Measurements from ENCODE around the gene RBPJ. TPM values are rescaled to one million over a fixed set of nuclear protein-coding genes. Genes with fewer than 3 reads are reported as not detected.

Gene RBPJ
- total and polyA plus RNA-seq, 2 experiments from 2014 or later, result 73.7 to 74.5 TPM

DNA sequence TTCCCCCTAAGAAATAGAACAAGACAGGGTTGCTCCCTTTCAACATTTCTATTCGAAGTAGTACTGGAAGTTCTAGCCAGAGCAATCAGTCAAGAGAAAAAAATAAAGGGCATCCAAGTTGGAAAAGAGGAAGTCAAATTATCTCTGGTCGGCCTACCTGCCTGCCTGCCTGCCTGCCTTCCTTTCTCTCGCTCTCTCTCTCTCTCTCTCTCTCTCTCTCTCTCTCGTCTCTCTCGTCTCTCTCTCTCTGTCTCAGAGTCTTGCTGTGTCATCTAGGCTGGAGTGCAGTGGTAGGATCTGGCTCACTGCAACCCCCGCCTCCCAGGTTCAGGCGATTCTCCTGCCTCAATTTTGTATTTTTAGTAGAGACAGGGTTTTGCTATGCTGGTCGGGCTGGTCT, 126.6 kb downstream of the RBPJ start:
- H3K79me2 ChIP-seq, result no peaks in the 10 kb centered on the region
- H3K4me3 ChIP-seq, result no peak overlapping the region
- H3K36me3 ChIP-seq (replicated peaks; ENCODE audit: insufficient read depth, low read depth), result no peaks in the 10 kb centered on the region
- H3K4me2 ChIP-seq, result no peak overlapping the region
- no peak for DNase-seq (ENCODE audit: low spot score)
- no peaks in the 10 kb centered on the region for H3K9me2 ChIP-seq (replicated peaks; ENCODE audit: insufficient read depth)
- no peaks in the 10 kb centered on the region for H3K9me3 ChIP-seq (ENCODE audit: low read depth)
- no peaks in the 10 kb centered on the region for H3K27me3 ChIP-seq
- no peak overlapping the region for H3K27ac ChIP-seq
- 84% methylated on average over 5 of the region's 8 CpGs for WGBS (ENCODE audit: low lambda C conversion rate, missing lambda C conversion rate)
- TF ChIP-seq EZH2 (IDR thresholded peaks at IDR 0.05; ENCODE audit: borderline replicate concordance) (no peak), EZH2phosphoT487 (IDR thresholded peaks at IDR 0.05; ENCODE audit: low read depth, severe bottlenecking, unreplicated experiment) (no peak)
- TF ChIP-seq, protein P1, sequence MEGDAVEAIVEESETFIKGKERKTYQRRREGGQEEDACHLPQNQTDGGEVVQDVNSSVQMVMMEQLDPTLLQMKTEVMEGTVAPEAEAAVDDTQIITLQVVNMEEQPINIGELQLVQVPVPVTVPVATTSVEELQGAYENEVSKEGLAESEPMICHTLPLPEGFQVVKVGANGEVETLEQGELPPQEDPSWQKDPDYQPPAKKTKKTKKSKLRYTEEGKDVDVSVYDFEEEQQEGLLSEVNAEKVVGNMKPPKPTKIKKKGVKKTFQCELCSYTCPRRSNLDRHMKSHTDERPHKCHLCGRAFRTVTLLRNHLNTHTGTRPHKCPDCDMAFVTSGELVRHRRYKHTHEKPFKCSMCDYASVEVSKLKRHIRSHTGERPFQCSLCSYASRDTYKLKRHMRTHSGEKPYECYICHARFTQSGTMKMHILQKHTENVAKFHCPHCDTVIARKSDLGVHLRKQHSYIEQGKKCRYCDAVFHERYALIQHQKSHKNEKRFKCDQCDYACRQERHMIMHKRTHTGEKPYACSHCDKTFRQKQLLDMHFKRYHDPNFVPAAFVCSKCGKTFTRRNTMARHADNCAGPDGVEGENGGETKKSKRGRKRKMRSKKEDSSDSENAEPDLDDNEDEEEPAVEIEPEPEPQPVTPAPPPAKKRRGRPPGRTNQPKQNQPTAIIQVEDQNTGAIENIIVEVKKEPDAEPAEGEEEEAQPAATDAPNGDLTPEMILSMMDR (IDR thresholded peaks at IDR 0.05; ENCODE audit: poor library complexity), result no peak
- H3K4me1 ChIP-seq (ENCODE audit: insufficient read depth), result peaks cover 3% of the 10 kb centered on the region
- H4K20me1 ChIP-seq (ENCODE audit: insufficient read depth, poor library complexity, severe bottlenecking), result no peaks in the 10 kb centered on the region
- no peak overlapping the region for H2AFZ ChIP-seq

DNA sequence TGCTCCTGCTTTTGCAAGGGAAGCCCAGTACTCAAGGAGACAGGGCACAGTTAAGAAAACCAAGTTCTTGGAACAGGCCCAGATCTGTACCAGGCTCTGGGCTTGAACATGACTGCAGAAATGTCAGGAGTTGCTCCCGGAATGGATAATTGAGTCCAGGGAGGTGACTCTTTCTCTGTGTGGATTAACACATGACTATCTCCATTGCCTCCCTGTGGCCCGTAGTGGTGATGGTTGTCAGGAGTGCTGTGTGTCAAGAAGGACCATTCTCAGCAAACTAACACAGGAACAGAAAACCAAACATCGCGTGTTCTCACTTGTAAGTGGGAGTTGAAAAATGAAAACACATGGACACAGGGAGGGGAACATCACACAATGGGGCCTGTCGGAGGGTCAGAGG, 129.6 kb downstream of the RBPJ start:
- H2AFZ ChIP-seq, result no peak overlapping the region
- H3K4me3 ChIP-seq, result no peak overlapping the region
- H4K20me1 ChIP-seq (ENCODE audit: insufficient read depth, poor library complexity, severe bottlenecking), result no peaks in the 10 kb centered on the region
- H3K27me3 ChIP-seq, result no peaks in the 10 kb centered on the region
- 69% methylated on average over 5 of the region's 5 CpGs for WGBS (ENCODE audit: low lambda C conversion rate, missing lambda C conversion rate)
- TF ChIP-seq EZH2 (IDR thresholded peaks at IDR 0.05; ENCODE audit: borderline replicate concordance) (no peak), EZH2phosphoT487 (IDR thresholded peaks at IDR 0.05; ENCODE audit: low read depth, severe bottlenecking, unreplicated experiment) (no peak)
- TF ChIP-seq, protein P1 (IDR thresholded peaks at IDR 0.05; ENCODE audit: poor library complexity), result no peak
- H3K9me2 ChIP-seq (replicated peaks; ENCODE audit: insufficient read depth), result no peaks in the 10 kb centered on the region
- no peak for DNase-seq (ENCODE audit: low spot score)
- H3K4me1 ChIP-seq (ENCODE audit: insufficient read depth), result peaks cover 7% of the 10 kb centered on the region
- H3K79me2 ChIP-seq, result no peaks in the 10 kb centered on the region
- H3K4me2 ChIP-seq, result no peak overlapping the region
- H3K9me3 ChIP-seq (ENCODE audit: low read depth), result no peaks in the 10 kb centered on the region
- H3K27ac ChIP-seq, result no peak overlapping the region
- no peaks in the 10 kb centered on the region for H3K36me3 ChIP-seq (replicated peaks; ENCODE audit: insufficient read depth, low read depth)

DNA sequence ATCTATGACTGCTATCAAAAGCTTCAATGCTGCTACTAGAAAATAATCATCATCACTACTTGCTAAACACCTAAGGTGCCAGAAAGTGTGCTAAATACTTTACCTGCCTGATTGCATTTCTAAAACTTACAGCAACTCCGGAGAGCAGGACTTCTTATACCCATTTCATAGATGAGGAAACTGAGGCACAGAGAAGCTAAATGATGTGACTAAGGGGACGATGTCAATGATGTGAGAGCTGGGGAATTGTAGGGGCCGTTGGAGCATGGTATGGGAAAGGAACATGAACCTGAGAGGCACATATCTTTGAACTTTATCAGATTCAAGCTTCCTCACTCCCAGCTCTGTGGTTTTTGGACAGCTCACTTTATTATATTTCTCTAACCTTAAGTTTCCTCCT, 130.8 kb downstream of the RBPJ start:
- Histone ChIP-seq H3K9me3 (ENCODE audit: low read depth) (no peaks in the 10 kb centered on the region), H3K27me3 (no peaks in the 10 kb centered on the region), H3K4me2 (no peak overlapping the region), H3K27ac (no peak overlapping the region), H3K79me2 (no peaks in the 10 kb centered on the region), H4K20me1 (ENCODE audit: insufficient read depth, poor library complexity, severe bottlenecking) (no peaks in the 10 kb centered on the region), H3K4me3 (no peak overlapping the region), H3K4me1 (ENCODE audit: insufficient read depth) (peaks cover 7% of the 10 kb centered on the region), H3K36me3 (replicated peaks; ENCODE audit: insufficient read depth, low read depth) (no peaks in the 10 kb centered on the region), H2AFZ (no peak overlapping the region), H3K9me2 (replicated peaks; ENCODE audit: insufficient read depth) (no peaks in the 10 kb centered on the region)
- no peak for DNase-seq (ENCODE audit: low spot score)
- WGBS (ENCODE audit: low lambda C conversion rate, missing lambda C conversion rate), result 85% methylated on average over 3 of the region's 3 CpGs
- no peak for TF ChIP-seq EZH2 (IDR thresholded peaks at IDR 0.05; ENCODE audit: borderline replicate concordance)
- TF ChIP-seq, protein P1 (IDR thresholded peaks at IDR 0.05; ENCODE audit: poor library complexity), result no peak
- TF ChIP-seq EZH2phosphoT487 (IDR thresholded peaks at IDR 0.05; ENCODE audit: low read depth, severe bottlenecking, unreplicated experiment), result no peak
